ENCODE data around the gene CPOX.

Gene CPOX

GRCh38 chr3:98623572-98624280 lies 30.3 kb upstream of the CPOX start:
- Histone ChIP-seq H3K9ac (ENCODE audit: low read length) (no peak overlapping the region), H3K9me2 (replicated peaks; ENCODE audit: insufficient read depth, low read length) (no peaks in the 10 kb centered on the region), H3K79me2 (ENCODE audit: low read length) (no peaks in the 10 kb centered on the region), H3K4me2 (ENCODE audit: low read depth, low read length) (no peak overlapping the region), H4K20me1 (ENCODE audit: insufficient read depth, low read length) (no peaks in the 10 kb centered on the region), H3K9me3 (replicated peaks; ENCODE audit: insufficient read depth, low read length) (no peaks in the 10 kb centered on the region), H3K27ac (ENCODE audit: low read length) (no peak overlapping the region), H3F3A (ENCODE audit: insufficient read depth, low read length) (no peaks in the 10 kb centered on the region), H2AFZ (ENCODE audit: low read length) (no peak overlapping the region), H3K4me1 (ENCODE audit: low read length) (no peaks in the 10 kb centered on the region), H3K36me3 (replicated peaks; ENCODE audit: insufficient read depth, low read length) (no peaks in the 10 kb centered on the region), H3K27me3 (replicated peaks; ENCODE audit: insufficient read depth, low read length) (no peaks in the 10 kb centered on the region), H3K4me3 (ENCODE audit: low read length) (no peak overlapping the region)
- TF ChIP-seq EZH2phosphoT487 (IDR thresholded peaks at IDR 0.05; ENCODE audit: low read length) = no peak
- no peak for TF ChIP-seq CTCF (IDR thresholded peaks at IDR 0.05; ENCODE audit: low read length)
- TF ChIP-seq EZH2 (optimal IDR thresholded peaks at IDR 0.05; ENCODE audit: low read depth, low read length) = no peak
- no peak for DNase-seq

DNA sequence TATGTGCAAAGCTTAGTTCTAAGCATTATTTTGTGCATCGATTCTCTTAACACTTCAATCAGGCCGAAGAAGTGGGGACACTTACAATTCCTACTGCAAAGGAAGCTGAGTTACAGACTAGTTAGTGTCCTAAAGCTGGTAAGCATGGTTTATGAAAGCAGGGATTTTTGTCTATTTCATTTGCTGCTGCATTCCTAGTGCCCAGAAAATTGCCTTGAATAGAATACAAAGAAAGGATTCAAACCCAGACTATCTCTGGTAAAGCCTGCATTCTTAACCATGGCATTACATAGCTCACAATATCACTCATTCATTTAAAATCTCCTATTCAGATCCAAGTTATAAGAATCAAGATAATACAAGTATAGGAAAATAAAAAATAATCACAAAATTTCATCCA lies 24.4 kb upstream of the CPOX start:
- H2AFZ ChIP-seq (ENCODE audit: low read length) = no peak overlapping the region
- no peaks in the 10 kb centered on the region for H3K9me3 ChIP-seq (replicated peaks; ENCODE audit: insufficient read depth, low read length)
- H3F3A ChIP-seq (ENCODE audit: insufficient read depth, low read length) = peaks cover 13% of the 10 kb centered on the region
- no peak overlapping the region for H3K9ac ChIP-seq (ENCODE audit: low read length)
- no peak overlapping the region for H3K4me3 ChIP-seq (ENCODE audit: low read length)
- H3K27me3 ChIP-seq (replicated peaks; ENCODE audit: insufficient read depth, low read length) = no peaks in the 10 kb centered on the region
- H4K20me1 ChIP-seq (ENCODE audit: insufficient read depth, low read length) = no peaks in the 10 kb centered on the region
- no peaks in the 10 kb centered on the region for H3K79me2 ChIP-seq (ENCODE audit: low read length)
- H3K9me2 ChIP-seq (replicated peaks; ENCODE audit: insufficient read depth, low read length) = no peaks in the 10 kb centered on the region
- TF ChIP-seq EZH2phosphoT487 (IDR thresholded peaks at IDR 0.05; ENCODE audit: low read length) (no peak), EZH2 (optimal IDR thresholded peaks at IDR 0.05; ENCODE audit: low read depth, low read length) (no peak), CTCF (IDR thresholded peaks at IDR 0.05; ENCODE audit: low read length) (no peak)
- no peak overlapping the region for H3K4me2 ChIP-seq (ENCODE audit: low read depth, low read length)
- H3K27ac ChIP-seq (ENCODE audit: low read length) = no peak overlapping the region
- H3K4me1 ChIP-seq (ENCODE audit: low read length) = peaks cover 9% of the 10 kb centered on the region
- no peaks in the 10 kb centered on the region for H3K36me3 ChIP-seq (replicated peaks; ENCODE audit: insufficient read depth, low read length)
- DNase-seq = no peak

DNA sequence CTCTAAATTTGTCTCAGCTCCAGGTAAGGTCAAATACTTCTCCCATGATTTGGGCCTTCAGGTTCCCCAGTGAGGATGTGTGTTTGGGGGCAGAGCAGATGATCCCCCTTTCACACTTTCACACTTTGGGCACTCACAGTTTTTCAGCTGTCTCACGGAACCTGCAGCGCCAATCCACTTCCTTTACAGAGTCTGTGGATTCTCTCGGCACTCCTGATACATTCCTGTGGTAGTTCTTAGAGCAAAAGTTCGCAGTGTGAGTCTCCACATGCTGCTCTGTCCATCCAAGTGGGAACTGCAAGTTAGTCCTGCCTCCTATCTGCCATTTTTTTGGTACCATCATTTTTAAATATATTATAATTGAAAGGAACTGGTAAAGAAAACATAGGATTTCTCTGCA lies 20.2 kb upstream of the CPOX start:
- H2AFZ ChIP-seq (ENCODE audit: low read length) = peak overlapping the region; percentile 84
- peak; percentile 47 for DNase-seq

More for the DNA sequence above, 20.2 kb upstream of the CPOX start:
- H3K9me3 ChIP-seq (replicated peaks; ENCODE audit: insufficient read depth, low read length) = no peaks in the 10 kb centered on the region
- no peaks in the 10 kb centered on the region for H3K9me2 ChIP-seq (replicated peaks; ENCODE audit: insufficient read depth, low read length)
- peak overlapping the region; percentile 43 for H3K9ac ChIP-seq (ENCODE audit: low read length)
- H3K27me3 ChIP-seq (replicated peaks; ENCODE audit: insufficient read depth, low read length) = no peaks in the 10 kb centered on the region
- no peaks in the 10 kb centered on the region for H3K79me2 ChIP-seq (ENCODE audit: low read length)
- peaks cover 24% of the 10 kb centered on the region for H3F3A ChIP-seq (ENCODE audit: insufficient read depth, low read length)
- peaks cover 12% of the 10 kb centered on the region for H3K4me1 ChIP-seq (ENCODE audit: low read length)
- H3K36me3 ChIP-seq (replicated peaks; ENCODE audit: insufficient read depth, low read length) = no peaks in the 10 kb centered on the region
- H3K27ac ChIP-seq (ENCODE audit: low read length) = peak overlapping the region; percentile 88
- no peaks in the 10 kb centered on the region for H4K20me1 ChIP-seq (ENCODE audit: insufficient read depth, low read length)
- peak overlapping the region; percentile 81 for H3K4me2 ChIP-seq (ENCODE audit: low read depth, low read length)
- peak overlapping the region; percentile 60 for H3K4me3 ChIP-seq (ENCODE audit: low read length)
- no peak for TF ChIP-seq EZH2 (optimal IDR thresholded peaks at IDR 0.05; ENCODE audit: low read depth, low read length)
- no peak for TF ChIP-seq CTCF (IDR thresholded peaks at IDR 0.05; ENCODE audit: low read length)
- no peak for TF ChIP-seq EZH2phosphoT487 (IDR thresholded peaks at IDR 0.05; ENCODE audit: low read length)
